Retinal pigment epithelial cell (primary cell): Measurements from ENCODE around the gene PKLR.

Experiments used
- DNase-seq: peaks from one replicate; pipeline ENCODE4 v3.0.0-alpha.2; 2010; ENCODE audit warnings: low read depth
- H3K4me3 ChIP-seq: 2 replicates; pipeline ENCODE4 v1.5.1; 2011; ENCODE audit warnings: mild to moderate bottlenecking, low read length, control low read depth, moderate library complexity
- CTCF ChIP-seq: conservative IDR thresholded peaks from 2 replicates; pipeline ENCODE4 v1.5.1; 2011; ENCODE audit warnings: low read depth, low read length, control low read depth, inconsistent platforms

PKLR gene

GRCh38 chr1:155305881-155306391 is 4.7 kb upstream of the PKLR start:
- no peak for TF ChIP-seq CTCF
- DNase-seq = no peak
- no peak overlapping the region for H3K4me3 ChIP-seq

GRCh38 chr1:155304558-155305063 is 3.4 kb upstream of the PKLR start:
- DNase-seq = no peak
- no peak overlapping the region for H3K4me3 ChIP-seq
- no peak for TF ChIP-seq CTCF

GRCh38 chr1:155300553-155301329 is 497 bp downstream of the PKLR start:
- no peak for TF ChIP-seq CTCF
- H3K4me3 ChIP-seq = no peak overlapping the region
- DNase-seq = no peak

GRCh38 chr1:155300024-155300423 is 1.2 kb downstream of the PKLR start:
- TF ChIP-seq CTCF = no peak
- no peak overlapping the region for H3K4me3 ChIP-seq
- DNase-seq = no peak

- no peak for DNase-seq
- no peak for TF ChIP-seq CTCF
- no peak overlapping the region for H3K4me3 ChIP-seq
These were observed 3.9 kb downstream of the PKLR start for GRCh38 chr1:155297384-155297783.

GRCh38 chr1:155296661-155297060 is 4.6 kb downstream of the PKLR start:
- no peak for TF ChIP-seq CTCF
- DNase-seq = no peak
- H3K4me3 ChIP-seq = no peak overlapping the region

- DNase-seq = no peak
- no peak overlapping the region for H3K4me3 ChIP-seq
- TF ChIP-seq CTCF = no peak
These were observed 5.3 kb downstream of the PKLR start for GRCh38 chr1:155295942-155296267.
